Measurements from ENCODE around the gene BAHD1. TPM values are rescaled to one million over a fixed set of nuclear protein-coding genes. Genes with fewer than 3 reads are reported as not detected.

The BAHD1 gene
- total RNA-seq, 1 experiment from 2014 or later, result 49.1 TPM

GRCh38 chr15:40479024-40479423 lies 38.3 kb downstream of the BAHD1 start:
- Mint-ChIP-seq H3K36me3 (no peaks in the 10 kb centered on the region), H3K27me3 (ENCODE audit: low read depth) (peaks cover 2% of the 10 kb centered on the region), H3K9me3 (no peaks in the 10 kb centered on the region), H3K4me3 (no peak overlapping the region), H3K27ac (no peak overlapping the region), H3K4me1 (peaks cover 31% of the 10 kb centered on the region)
- ATAC-seq (no peak), DNase-seq (ENCODE audit: low spot score) (no peak)
- TF ChIP-seq E2F4 (CRISPR knock-in tag; IDR thresholded peaks at IDR 0.05; ENCODE audit: borderline replicate concordance, low read depth), result no peak
- TF ChIP-seq PRDM15 (CRISPR knock-in tag; IDR thresholded peaks at IDR 0.05), result no peak
- no peak for TF ChIP-seq NR2C2 (CRISPR knock-in tag; IDR thresholded peaks at IDR 0.05)
- TF ChIP-seq JUN (CRISPR knock-in tag; IDR thresholded peaks at IDR 0.05), result no peak
- TF ChIP-seq JAZF1 (CRISPR knock-in tag; IDR thresholded peaks at IDR 0.05), result no peak
- TF ChIP-seq TEAD1 (CRISPR knock-in tag; IDR thresholded peaks at IDR 0.05), result no peak
- TF ChIP-seq OVOL2 (CRISPR knock-in tag; IDR thresholded peaks at IDR 0.05; ENCODE audit: borderline replicate concordance), result no peak
- TF ChIP-seq ZNF425 (CRISPR knock-in tag; conservative IDR thresholded peaks at IDR 0.05), result no peak
- TF ChIP-seq, protein P1, sequence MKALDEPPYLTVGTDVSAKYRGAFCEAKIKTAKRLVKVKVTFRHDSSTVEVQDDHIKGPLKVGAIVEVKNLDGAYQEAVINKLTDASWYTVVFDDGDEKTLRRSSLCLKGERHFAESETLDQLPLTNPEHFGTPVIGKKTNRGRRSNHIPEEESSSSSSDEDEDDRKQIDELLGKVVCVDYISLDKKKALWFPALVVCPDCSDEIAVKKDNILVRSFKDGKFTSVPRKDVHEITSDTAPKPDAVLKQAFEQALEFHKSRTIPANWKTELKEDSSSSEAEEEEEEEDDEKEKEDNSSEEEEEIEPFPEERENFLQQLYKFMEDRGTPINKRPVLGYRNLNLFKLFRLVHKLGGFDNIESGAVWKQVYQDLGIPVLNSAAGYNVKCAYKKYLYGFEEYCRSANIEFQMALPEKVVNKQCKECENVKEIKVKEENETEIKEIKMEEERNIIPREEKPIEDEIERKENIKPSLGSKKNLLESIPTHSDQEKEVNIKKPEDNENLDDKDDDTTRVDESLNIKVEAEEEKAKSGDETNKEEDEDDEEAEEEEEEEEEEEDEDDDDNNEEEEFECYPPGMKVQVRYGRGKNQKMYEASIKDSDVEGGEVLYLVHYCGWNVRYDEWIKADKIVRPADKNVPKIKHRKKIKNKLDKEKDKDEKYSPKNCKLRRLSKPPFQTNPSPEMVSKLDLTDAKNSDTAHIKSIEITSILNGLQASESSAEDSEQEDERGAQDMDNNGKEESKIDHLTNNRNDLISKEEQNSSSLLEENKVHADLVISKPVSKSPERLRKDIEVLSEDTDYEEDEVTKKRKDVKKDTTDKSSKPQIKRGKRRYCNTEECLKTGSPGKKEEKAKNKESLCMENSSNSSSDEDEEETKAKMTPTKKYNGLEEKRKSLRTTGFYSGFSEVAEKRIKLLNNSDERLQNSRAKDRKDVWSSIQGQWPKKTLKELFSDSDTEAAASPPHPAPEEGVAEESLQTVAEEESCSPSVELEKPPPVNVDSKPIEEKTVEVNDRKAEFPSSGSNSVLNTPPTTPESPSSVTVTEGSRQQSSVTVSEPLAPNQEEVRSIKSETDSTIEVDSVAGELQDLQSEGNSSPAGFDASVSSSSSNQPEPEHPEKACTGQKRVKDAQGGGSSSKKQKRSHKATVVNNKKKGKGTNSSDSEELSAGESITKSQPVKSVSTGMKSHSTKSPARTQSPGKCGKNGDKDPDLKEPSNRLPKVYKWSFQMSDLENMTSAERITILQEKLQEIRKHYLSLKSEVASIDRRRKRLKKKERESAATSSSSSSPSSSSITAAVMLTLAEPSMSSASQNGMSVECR (CRISPR knock-in tag; IDR thresholded peaks at IDR 0.05; ENCODE audit: borderline replicate concordance), result no peak
- CTCF ChIA-PET, result interaction anchor here (0.7 to 1.2 kb wide), 2 partner anchors 188 to 200 kb away, joined by 3 read pairs; no protein-coding TSS in a partner anchor
- POLR2A ChIA-PET, result no interaction called here

DNA sequence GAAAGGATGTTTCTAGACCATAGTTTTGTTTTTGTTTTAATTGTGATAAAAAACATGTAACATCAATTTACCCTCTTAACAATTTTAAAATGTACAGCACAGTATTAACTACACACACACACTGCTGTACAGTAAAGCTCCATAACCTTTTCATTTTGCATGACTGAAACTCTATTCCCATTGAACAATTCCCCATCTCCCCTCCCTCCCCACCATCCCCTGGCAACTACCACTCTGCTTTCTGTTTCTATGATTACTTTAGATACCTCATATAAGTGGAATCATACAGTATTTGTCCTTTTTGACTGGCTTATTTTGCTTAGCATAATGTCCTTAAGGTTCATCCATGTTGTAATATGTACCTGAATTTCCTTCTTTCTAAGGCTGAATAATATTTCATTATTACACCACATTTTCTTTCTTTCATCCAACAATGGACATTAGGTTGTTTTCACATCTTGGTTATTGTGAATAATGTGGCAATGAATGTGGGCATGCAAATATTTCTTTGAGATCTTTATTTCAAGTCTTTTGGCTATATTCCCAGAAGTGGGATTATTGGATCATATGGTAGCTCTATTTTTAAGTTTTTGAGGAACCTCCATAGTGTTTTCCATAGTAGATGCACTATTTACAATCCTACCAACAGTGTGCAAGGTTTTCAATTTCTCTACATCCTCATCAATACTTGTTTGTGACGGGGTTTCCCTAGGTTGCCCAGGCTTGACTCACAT lies 40.8 kb downstream of the BAHD1 start:
- Mint-ChIP-seq H3K27ac (no peak overlapping the region), H3K36me3 (no peaks in the 10 kb centered on the region), H3K9me3 (no peaks in the 10 kb centered on the region), H3K27me3 (ENCODE audit: low read depth) (peaks cover 2% of the 10 kb centered on the region), H3K4me1 (peaks cover 15% of the 10 kb centered on the region), H3K4me3 (no peak overlapping the region)
- DNase-seq (ENCODE audit: low spot score), result no peak
- CTCF ChIA-PET, result no interaction called here
- ATAC-seq, result no peak
- POLR2A ChIA-PET, result no interaction called here
- TF ChIP-seq, protein P2, sequence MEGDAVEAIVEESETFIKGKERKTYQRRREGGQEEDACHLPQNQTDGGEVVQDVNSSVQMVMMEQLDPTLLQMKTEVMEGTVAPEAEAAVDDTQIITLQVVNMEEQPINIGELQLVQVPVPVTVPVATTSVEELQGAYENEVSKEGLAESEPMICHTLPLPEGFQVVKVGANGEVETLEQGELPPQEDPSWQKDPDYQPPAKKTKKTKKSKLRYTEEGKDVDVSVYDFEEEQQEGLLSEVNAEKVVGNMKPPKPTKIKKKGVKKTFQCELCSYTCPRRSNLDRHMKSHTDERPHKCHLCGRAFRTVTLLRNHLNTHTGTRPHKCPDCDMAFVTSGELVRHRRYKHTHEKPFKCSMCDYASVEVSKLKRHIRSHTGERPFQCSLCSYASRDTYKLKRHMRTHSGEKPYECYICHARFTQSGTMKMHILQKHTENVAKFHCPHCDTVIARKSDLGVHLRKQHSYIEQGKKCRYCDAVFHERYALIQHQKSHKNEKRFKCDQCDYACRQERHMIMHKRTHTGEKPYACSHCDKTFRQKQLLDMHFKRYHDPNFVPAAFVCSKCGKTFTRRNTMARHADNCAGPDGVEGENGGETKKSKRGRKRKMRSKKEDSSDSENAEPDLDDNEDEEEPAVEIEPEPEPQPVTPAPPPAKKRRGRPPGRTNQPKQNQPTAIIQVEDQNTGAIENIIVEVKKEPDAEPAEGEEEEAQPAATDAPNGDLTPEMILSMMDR (IDR thresholded peaks at IDR 0.05), result no peak
- TF ChIP-seq ZNF232 (CRISPR knock-in tag; IDR thresholded peaks at IDR 0.05), result no peak
- no peak for TF ChIP-seq ZNF416 (CRISPR knock-in tag; IDR thresholded peaks at IDR 0.05)
- no peak for TF ChIP-seq ZBTB21 (CRISPR knock-in tag; IDR thresholded peaks at IDR 0.05; ENCODE audit: borderline replicate concordance)
- no peak for TF ChIP-seq OVOL2 (CRISPR knock-in tag; IDR thresholded peaks at IDR 0.05; ENCODE audit: borderline replicate concordance)
- no peak for TF ChIP-seq NR2C2 (CRISPR knock-in tag; IDR thresholded peaks at IDR 0.05)
- no peak for TF ChIP-seq NR3C1 (CRISPR knock-in tag; conservative IDR thresholded peaks at IDR 0.05; ENCODE audit: low read depth)
- no peak for TF ChIP-seq RELA (CRISPR knock-in tag; IDR thresholded peaks at IDR 0.05; ENCODE audit: borderline replicate concordance)
- TF ChIP-seq, protein P1 (CRISPR knock-in tag; IDR thresholded peaks at IDR 0.05; ENCODE audit: borderline replicate concordance), result no peak

Data from WTC11 (cell line).